HL-60/S4 treated with phorbol 12-myristate 13-acetate at 8.2 ng/mL for 4 days and 3 days (cell line): ENCODE measurements around the gene PUS7L.

Experiments used
- in situ Hi-C: fragments of 300-500 bp; cut with MboI; formaldehyde crosslinking; loops from 2 replicates; pipeline ENCODE4 v1.15.0; 2022; ENCODE audit warnings: low sequenced_read_pairs

Gene PUS7L

DNA sequence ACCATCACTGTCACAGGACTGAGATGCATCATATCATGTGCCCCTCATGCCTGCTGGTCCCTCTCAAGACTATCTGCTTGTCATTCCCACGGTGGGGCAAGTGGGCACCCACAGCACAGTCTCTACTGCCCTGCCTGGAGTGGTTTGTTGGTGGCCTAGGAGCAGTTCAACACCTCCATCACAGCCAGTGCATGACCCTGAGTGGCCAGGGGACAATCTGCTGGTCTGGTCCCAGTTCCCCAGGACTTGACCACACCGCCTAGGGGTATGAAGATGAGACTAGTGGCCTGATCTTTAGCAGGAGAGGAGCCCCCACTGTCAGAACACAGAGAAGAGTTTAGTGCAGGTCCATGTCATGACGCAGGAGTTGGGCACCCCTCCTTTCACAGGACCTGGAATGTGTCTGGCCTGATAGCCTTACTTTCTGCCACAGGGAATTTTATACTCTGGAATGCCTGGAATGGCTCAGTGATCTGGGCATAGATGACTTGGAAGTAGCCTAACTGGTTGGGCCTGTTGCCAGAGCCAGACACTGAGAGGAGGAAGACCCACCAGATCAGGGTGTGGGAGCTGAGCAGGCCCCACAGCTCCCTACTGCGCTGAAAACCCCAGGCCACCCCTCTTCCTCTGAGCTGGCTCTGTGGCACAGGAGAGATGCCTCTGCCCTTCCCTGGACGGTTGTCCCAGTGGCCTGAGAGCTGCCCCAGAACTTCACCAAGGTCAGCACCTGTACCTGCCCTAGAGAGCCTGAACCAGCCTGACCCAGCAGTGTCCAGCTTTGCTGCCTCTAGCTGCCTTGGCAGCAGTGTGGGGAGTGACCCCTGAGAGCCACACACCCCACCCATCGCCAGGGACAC lies 83.3 kb downstream of the PUS7L start:
- in situ Hi-C loops: no loop called here

DNA sequence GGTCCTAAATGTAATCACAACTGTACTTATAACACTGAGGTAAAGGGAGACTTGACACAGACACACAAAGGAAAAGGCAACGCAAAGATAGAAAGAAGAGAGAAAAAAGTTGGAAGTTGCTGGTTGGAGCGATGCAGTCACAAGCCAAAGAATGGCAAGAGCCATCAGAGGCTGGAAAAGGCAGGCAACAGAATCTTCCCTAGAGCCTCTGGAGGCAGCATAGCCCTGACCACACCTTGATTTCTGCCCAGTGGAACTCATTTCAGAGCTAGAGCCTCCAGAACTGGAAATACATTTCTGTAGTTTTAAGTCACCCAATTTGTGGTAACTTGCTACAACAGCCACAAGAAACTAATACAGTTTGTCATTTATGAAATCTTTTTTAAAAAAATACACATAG lies 89.2 kb downstream of the PUS7L start:
- in situ Hi-C loops: no loop called here
